Head of caudate nucleus (tissue), 42 donors: ENCODE results near the gene HPS1.
A peak's percentile ranks its signal among the peaks of the same experiment; 100 is the strongest.

Experiments
- DNase-seq, 42 donors: peaks; one replicate each; pipeline versions ENCODE4 v3.0.0 to v3.0.0-alpha.2; 2020 to 2021; ENCODE audit warnings: mixed read lengths in 7 of 42
- intact Hi-C: fragments of 100-400 bp; cut with DNase I; formaldehyde crosslinking; loops from one replicate; pipeline ENCODE4 v1.15.0; 2022

Gene HPS1

DNA sequence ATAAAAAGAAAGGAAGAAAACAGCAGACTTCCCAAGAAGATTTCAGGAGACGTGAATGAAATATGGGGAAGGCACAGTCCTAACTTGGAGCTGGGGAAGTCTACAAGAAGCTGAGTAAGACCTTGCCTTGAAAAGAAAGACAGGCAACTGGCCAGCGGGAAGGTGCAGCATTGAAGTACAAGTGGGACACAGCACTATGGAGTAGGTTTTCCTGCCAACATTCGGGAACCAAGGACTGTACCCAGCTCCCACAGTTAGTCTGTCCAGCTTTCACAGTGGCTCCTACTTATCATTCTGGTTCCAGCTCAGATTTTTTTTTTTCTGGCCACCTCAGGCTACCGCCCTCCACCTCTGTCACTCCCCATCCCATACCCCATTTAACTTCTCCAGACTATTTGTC, 10.0 kb downstream of the HPS1 start:
- peak in 13 of 42 donors; percentile 14 to 74 (median 41) for DNase-seq
- intact Hi-C loops: no loop called here

DNA sequence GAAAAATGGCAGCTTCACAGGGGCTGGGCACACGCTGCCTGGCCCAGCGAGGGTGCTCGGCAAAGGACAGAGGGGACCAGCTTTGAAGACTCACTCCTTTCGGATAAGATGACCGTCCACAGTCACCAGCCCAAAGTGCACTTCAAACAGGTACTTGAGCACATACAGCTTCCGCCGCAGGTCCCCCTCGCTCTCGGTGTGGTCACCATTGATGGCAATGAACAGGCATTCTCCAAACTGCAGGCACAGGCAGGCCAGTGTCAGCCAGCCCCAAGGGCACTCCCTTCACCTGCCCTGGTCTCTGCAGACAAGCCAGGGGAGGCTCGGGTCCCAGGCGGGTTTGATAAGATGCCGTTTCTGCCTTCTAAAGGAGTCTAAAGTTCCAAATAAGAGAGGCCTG, 11.6 kb downstream of the HPS1 start:
- peak in 2 of 42 donors; percentile 13 to 25 for DNase-seq
- intact Hi-C loops: no loop called here

DNA sequence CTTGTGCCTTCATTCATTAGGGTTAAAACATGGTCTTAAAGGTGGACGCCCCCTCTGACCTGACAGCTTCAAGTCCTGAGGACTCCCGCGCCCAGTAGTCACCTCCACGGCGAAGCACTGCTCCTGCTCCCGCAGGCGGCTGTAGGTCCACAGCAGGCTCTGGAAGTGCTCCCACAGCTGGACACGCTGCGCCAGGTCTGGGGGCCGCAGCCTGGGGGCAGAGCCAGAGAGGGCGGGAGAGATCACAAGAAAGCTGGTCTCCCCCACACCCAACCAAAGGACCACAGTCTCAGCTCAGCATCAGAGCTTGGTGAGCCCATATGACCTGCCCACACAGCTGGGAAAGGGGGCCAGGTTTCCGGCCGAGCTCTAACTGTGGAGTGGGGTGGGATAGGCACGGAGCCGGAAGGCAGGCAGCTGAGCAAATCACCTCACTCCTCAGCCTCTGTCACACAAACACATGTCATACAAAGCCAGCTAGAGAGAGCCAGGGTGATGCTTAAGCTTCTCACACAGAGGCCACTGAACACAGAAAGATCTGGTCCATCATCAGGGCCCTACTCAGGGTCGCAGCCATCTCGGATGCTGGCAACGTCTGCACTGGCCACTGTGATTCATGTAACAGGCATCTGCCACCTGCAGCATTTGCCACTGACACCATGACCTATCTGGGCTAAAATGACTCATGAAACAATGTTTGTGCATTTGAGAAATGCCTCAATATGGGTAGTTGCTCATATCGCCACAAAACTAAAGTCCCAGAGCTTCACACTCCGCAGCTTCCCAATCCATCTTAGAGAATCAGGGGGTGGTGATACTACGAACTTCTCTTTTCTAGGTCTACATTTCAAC, 12.6 kb downstream of the HPS1 start:
- intact Hi-C loops: no loop called here
- peak in 1 of 42 donors; percentile 20 for DNase-seq

DNA sequence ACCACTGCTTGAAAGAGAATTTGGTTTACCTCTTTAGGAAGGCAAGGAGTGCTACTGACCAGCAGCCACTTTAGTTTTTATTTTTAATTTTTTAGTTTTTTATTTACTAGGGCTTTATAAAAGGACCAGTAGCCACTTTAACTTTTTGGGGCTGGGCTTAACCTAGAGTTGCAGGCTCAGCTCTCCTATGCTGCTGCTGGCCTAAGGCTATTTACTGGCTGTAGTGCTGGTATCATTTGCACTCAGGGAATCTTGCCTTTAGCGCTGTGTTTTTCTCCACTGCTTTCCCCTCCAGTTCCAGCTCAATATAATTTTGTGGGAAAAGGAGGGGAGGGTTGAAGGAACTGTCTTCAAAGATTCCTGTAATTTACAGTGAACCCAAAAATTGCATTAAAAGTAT, 13.4 kb downstream of the HPS1 start:
- intact Hi-C loops: no loop called here
- DNase-seq: no peak

DNA sequence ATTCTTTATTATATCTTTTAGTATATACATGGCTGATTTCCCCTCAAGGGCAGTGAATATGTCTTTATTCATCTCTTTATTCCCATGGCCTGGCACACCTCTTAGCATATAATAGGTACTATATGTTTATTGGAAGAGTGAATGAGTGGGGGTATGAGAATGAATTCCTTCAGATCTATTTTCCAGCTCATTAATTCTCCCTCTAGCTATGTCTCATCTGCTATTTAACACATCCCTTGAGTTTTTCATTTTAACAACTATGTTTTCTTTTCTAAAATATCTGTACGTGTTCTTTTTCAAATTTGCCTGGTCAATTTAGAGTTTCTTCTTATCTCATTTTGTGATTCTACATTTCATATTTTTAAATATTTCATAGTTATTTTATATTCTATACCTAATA, 14.4 kb downstream of the HPS1 start:
- no peak for DNase-seq

DNA sequence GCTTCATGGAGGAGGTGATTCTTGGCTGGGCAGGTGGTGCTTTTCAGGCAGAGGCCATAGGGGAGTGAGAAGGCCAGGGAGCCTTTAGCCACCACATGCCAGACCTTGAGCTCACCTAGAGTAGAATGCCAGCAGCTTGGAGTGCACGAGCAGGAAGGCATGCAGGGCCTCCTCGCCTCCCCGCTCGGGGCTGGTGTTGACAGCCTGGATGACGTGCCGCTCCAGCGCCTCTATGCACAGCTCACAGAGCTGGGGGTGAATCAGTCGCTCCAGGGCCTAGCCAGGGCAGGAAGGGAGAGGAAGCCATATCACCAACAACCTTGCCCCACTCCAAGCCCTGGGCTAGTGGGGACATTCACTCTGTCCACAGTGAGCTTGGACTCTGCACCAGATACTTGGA, 15.7 kb downstream of the HPS1 start:
- DNase-seq: peak in 3 of 42 donors; percentile 17 to 27 (median 21)
- intact Hi-C loops: no loop called here

More for the DNA sequence above, 14.4 kb downstream of the HPS1 start:
- intact Hi-C loops: no loop called here

DNA sequence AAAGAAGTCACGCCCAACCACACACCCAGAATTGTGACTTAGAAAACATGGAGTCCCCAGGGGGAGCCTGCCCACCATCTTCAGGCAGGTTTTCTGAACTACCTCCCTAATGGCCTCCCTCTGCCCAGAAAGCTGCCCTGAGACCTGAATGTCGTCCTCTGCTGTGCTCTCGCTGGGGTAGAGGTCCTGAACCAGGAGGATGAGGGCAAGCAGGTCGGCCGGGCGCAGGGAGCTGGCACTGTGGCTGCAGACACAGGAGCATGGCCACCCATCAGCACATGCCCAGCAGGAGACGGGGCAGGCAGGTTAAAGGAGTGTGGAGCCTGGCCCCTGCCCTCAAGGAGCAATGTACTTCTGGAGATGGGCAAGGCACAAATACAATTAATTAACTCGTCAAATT, 16.3 kb downstream of the HPS1 start:
- intact Hi-C loops: no loop called here
- DNase-seq: peak in 2 of 42 donors; percentile 27 to 29

DNA sequence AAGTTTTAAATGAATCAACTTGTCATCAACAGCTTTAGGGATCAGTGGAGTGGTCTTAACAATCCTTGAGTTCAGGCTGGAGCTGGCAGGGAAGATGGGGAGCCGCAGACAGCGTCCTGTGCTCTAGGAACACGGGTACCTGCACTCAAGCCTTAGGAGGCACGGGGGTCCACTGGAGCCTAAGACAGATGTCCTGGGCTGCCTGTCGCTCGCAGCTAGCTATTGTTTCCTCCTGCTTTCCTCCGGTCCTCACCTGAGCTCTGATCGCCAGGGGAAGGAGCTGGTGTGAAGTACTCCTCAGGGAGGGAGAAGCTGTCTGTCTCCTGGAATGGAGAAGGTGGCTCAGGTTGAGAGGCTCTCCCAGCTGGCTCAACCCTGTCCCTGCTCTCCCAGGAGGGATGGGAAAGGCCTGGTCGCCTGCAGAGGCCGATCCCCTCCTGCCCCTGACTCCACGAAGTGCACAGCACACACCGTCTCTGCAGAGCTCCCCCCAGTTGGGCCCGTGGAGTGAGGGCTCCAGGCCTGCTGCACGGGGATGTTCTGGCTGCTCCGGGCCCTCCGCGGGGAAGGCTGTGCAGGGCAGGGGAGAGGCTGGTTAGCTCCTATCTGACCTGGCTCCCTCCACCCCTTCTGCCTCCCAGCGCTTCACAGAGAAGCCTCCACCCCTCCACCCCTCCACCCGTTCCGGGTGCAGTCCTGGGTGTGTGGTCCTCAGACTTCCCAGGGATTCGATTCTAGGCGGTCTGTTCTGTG, 17.2 kb downstream of the HPS1 start:
- DNase-seq: peak in 3 of 42 donors; percentile 14 to 33 (median 19)
- intact Hi-C loops: no loop called here

DNA sequence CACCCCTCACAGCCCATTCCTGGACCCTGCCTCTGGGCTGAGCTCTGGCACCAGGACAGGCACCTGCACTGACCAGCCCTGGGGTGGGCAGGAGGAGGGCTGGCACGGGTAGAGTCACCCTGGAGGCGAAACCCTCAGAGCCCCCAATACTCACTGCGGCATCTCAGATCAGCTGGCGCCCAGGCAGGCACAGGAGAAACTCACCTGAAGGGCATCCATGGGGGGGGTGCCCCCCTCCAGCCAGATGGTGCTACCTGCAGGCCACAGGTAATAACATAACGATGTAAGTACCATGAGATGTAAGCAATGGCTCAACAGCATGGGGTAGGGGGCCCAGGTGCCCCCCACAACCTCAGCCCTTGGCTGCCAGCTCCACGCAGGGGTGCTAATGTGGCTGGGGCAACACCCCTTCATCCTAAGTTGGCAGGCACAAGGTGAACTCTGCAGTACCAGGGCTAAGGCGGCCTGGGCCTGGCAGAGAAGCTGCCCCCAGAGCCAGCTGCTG, 19.7 kb downstream of the HPS1 start:
- DNase-seq: peak in 3 of 42 donors; percentile 19 to 30 (median 26)
- intact Hi-C loops: no loop called here

DNA sequence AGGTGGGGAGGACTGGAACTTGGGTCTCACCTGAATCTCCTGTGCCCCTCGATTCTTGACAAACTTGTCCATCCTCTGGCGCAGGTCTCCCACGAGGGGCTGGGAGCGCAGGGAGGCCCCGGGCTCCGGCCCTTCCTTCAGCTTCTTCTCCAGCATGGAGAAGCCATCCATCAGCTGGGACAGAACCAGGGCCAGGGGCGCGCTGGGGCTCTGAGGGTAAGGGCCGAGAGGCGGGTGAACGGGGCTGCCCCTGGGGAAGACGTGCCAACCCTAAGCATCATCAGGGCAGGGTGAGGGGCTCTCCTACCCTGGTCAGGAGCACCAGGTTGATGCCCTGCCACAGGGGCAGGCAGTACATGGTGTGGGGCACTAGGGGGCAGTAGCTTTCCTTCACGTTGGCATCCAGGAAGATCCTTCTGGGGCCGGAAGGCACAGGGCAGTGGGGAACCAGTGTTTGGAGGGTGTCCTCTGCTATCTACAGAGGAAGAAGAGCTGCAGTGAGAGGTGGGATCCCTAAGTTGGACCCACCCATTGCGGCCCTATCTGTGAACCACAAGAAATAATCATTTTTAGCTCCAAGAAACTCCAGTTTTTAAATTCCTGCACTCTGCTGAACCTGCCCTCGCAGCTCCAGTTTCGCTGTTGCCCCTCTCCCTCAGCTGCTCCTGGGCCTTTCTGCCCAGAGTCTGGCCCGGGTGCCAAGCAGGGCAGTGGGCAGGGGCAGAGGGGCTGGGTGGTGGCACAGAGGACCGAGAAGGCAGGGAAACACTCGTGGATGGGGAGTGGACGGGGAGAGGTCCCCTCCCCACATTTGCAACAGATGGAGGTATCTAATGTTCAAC, 21.0 kb downstream of the HPS1 start:
- intact Hi-C loops: no loop called here
- peak in 34 of 42 donors; percentile 19 to 68 (median 50) for DNase-seq

DNA sequence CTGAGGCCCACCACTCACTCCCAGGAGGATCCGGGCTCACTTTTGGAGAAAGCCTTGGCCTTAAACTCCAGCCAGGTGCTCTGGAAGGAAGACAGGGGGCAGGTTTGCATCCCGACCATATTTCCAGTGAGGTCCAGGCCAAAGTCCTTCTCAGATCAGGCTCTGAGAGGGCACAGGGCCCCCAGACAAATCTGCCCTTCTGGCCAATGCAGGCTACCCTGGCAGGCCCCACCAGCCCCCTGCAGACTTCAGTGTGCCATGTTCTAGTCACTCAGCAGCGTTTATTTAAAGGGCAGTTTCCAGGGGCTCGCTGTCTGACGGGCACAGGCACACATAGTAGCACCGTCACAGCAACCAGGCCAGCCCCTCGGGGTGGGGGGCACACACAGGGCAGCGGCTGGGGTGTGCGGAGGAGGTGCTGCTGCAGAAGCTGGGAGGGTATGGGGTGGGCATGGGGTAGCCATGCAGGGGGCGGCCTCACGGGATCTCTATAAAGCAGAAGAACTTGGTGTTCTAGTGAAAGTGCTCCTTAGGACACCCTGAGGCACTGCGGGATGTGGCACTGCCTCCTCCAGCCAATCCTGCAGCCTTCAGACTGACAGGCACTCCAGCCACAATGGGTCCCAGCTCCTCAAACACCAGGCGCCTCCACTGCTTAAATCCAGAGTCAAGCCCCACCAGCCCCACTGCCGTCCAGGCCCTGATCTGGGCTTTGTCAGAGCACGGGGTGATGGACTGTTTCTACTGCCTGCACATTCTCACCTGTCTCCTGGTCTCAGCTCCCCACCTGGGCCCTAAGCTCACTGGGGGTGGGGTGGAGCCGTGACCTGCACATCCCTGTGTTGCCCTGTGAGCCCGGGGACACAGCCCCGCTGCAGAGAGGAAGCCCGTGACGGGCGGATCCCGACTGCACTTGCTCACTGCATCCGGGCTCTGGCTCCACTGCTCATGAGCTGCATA, 22.2 kb downstream of the HPS1 start:
- DNase-seq: peak in 2 of 42 donors; percentile 25 to 35
- intact Hi-C loops: no loop called here

DNA sequence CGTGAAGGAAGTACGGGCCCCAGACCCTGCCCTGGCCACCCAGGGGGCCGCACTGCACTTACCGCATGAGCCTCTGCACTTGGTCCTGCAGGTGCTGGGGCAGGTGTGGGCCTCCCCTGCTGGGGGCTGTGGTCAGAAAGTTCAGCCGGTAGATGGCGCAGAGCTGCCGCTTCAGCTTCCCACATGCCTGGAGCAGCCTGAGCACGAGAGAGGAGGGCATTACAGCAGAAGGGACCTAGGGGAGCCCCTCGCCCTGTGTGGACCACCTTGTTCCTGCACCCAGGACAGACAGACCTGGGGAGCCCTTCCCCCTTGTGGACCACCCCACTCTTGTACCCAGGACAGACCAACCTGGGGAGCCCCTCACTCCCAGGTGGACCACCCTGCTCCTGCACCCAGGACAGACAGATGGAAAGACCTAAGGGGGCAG, 23.0 kb downstream of the HPS1 start:
- intact Hi-C loops: no loop called here
- DNase-seq: no peak

DNA sequence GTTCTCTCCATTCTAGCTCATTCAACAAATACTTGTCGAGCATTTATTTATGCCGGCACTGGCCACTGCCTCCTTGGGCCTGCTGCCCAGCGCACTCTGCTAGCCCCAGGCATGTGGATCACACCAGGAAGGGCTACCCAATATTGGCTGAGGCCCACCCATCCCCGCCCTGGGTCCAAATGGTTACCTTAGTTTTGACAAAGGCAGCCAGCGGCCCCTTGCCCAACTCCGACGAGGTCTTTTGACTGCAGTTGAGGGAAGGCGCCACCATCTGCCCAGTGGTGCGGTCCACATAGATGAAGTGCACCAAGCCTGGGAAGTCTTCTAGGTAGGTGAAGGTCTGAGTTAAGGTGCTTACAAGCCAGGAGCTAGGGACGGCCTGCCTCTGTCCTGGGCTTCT, 24.6 kb downstream of the HPS1 start:
- DNase-seq: peak in 1 of 42 donors; percentile 17
- intact Hi-C loops: no loop called here

DNA sequence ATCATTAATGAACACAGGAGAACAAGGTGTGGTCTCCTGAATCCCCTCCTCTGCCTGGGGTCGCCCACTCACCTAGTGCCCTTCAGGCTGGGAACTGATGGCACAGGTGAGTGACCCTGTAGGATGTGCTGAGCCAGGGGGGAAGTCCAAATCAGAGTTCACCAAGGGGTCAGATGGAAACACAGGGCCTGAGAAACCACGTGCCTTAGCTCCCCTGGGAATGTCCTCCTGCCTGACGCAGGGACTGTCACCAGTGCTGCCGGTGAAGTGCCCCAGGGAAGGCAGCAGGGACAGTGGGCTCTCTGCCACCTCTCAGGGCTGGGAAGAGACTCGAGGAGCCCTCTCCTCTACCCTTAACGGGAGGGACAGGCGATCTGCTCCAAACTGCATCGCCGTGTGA, 25.9 kb downstream of the HPS1 start:
- intact Hi-C loops: no loop called here
- DNase-seq: peak in 2 of 42 donors; percentile 5 to 12

DNA sequence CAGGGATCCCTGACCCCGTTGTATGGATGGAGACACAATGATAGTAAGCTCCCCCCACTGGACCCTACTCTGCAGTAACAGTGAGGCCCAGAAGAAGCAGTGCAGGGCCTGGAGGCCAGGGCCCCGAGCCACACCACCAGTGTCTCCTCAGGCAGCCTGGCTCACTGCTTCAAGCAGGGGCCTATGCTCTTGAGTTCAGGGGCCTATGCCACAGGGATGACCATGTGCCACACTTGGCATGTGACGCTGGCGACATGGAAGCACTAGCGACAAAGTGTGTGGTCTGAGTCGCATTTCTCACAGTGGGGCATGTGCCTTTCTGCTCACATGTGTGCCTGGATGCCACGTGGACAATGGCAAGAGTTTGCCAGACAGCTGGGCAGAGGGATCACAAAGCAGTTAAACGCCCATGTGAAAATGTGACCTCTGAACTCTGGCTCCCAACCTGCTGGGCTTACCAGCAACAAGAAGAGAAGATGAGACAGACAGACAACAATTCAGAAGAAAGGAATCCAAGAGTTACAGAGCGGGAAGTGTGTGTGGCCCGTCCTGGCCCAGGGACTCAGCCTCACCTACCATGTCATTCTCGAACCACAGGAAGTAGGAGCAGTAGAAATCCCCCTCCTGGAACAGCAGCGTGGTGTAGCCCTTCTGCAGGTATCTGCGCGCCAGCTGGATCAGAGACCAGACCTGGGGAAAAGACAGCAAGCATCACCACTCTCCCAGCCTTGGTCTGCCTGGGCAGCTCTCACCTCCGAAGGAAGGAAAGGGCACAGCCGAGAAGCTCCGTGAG, 27.1 kb downstream of the HPS1 start:
- DNase-seq: peak in 1 of 42 donors; percentile 18

DNA sequence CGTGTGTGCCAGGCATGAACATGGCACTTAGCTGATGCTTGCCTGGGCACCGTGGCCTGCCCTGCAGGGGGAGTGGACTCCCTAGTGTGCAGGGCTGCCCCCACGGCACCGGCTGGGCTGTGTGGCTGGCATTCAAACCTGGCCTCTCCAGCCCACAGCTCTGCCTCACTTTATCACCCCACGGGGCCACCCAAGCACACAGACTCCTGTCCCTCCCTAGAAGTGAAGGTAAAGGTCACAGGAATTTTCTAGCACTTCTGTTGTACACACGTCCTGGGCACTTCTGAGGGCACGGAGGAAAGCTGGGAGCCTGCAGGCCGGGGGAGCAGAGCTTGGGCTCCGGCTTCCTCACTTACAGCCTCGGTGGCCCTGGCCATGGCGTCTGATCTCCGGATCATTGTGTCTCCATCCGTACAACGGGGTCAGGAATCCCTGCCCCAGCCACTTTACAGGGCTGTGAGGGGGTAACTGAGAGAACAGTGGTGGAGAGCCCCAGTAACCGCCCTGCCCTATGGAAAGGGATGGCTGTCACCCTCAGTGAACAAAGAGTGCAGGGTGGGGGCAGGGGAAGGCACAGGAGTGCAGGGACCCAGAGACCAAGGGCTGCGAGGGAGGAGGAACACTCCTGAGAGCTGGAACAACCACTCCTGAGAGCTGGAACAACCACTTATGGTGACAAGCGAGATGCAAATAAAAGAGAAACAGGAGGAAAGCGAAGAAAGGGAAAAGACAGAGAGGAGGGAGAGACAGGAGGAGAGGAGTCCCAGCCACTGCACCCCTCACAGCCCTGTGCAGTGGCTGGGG, 27.9 kb downstream of the HPS1 start:
- intact Hi-C loops: no loop called here

More for the DNA sequence above, 27.1 kb downstream of the HPS1 start:
- intact Hi-C loops: no loop called here

More for the DNA sequence above, 27.9 kb downstream of the HPS1 start:
- peak in 2 of 42 donors; percentile 13 to 14 for DNase-seq
